ENCODE results near the gene TTC7B. TPM values are rescaled to one million over a fixed set of nuclear protein-coding genes. Genes with fewer than 3 reads are reported as not detected.

Gene TTC7B
- total and polyA plus RNA-seq, 2 of the 8 experiments (the other 6 are each of a cell fraction or from before 2014, with no cell fraction given) = 23.7 to 34.0 TPM

GRCh38 chr14:90755661-90756304 is 60.4 kb downstream of the TTC7B start (continued):
- no peak for TF ChIP-seq ATF3 (IDR thresholded peaks at IDR 0.05; ENCODE audit: insufficient read depth, low read depth, low read length)
- no peak for TF ChIP-seq RFX5 (IDR thresholded peaks at IDR 0.05; ENCODE audit: borderline replicate concordance, low read depth, low read length)
